Measurements from ENCODE around the gene MED10.

MED10 gene

GRCh38 chr5:6398570-6399230, 20.4 kb upstream of the MED10 start:
- DNase-seq (ENCODE audit: low spot score): no peak

- DNase-seq (ENCODE audit: low spot score): no peak
These were observed 19.4 kb upstream of the MED10 start for GRCh38 chr5:6397536-6398269.

GRCh38 chr5:6396836-6397535, 18.6 kb upstream of the MED10 start:
- no peak for DNase-seq (ENCODE audit: low spot score)

GRCh38 chr5:6396043-6396442, 17.7 kb upstream of the MED10 start:
- DNase-seq (ENCODE audit: low spot score): no peak

GRCh38 chr5:6395621-6396020, 17.3 kb upstream of the MED10 start:
- no peak for DNase-seq (ENCODE audit: low spot score)

GRCh38 chr5:6395102-6395445, 16.7 kb upstream of the MED10 start:
- no peak for DNase-seq (ENCODE audit: low spot score)

- no peak for DNase-seq (ENCODE audit: low spot score)
These were observed 16.2 kb upstream of the MED10 start for GRCh38 chr5:6394429-6395101.

GRCh38 chr5:6393596-6394194, 15.3 kb upstream of the MED10 start:
- DNase-seq (ENCODE audit: low spot score): no peak

- DNase-seq (ENCODE audit: low spot score): no peak
These were observed 14.2 kb upstream of the MED10 start for GRCh38 chr5:6392561-6392960.

GRCh38 chr5:6391151-6391550, 12.8 kb upstream of the MED10 start:
- DNase-seq (ENCODE audit: low spot score): no peak

- DNase-seq (ENCODE audit: low spot score): no peak
These were observed 11.7 kb upstream of the MED10 start for GRCh38 chr5:6389946-6390530.

GRCh38 chr5:6389397-6389796, 11.1 kb upstream of the MED10 start:
- no peak for DNase-seq (ENCODE audit: low spot score)

- no peak for DNase-seq (ENCODE audit: low spot score)
These were observed 9.6 kb upstream of the MED10 start for GRCh38 chr5:6387970-6388369.

GRCh38 chr5:6386271-6386670, 7.9 kb upstream of the MED10 start:
- no peak for DNase-seq (ENCODE audit: low spot score)

GRCh38 chr5:6384856-6385255, 6.5 kb upstream of the MED10 start:
- no peak for DNase-seq (ENCODE audit: low spot score)

- no peak for DNase-seq (ENCODE audit: low spot score)
These were observed 5.0 kb upstream of the MED10 start for GRCh38 chr5:6383376-6383775.

GRCh38 chr5:6379246-6379645, 899 bp upstream of the MED10 start:
- no peak for DNase-seq (ENCODE audit: low spot score)

- no peak for DNase-seq (ENCODE audit: low spot score)
These were observed 388 bp upstream of the MED10 start for GRCh38 chr5:6378766-6379103.

GRCh38 chr5:6377582-6377904, 804 bp downstream of the MED10 start:
- no peak for DNase-seq (ENCODE audit: low spot score)

GRCh38 chr5:6376974-6377520, 1.3 kb downstream of the MED10 start:
- DNase-seq (ENCODE audit: low spot score): no peak

- DNase-seq (ENCODE audit: low spot score): no peak
These were observed 5.1 kb downstream of the MED10 start for GRCh38 chr5:6373081-6373846.
